GM12878 (cell line): Measurements from ENCODE around the gene PRKCZ. TPM values are rescaled to one million over a fixed set of nuclear protein-coding genes. Genes with fewer than 3 reads are reported as not detected.

ENCODE experiments used
- ATAC-seq: fragments of 200-7000 bp; cut with Tn5 transposase; 3 replicates; pipeline ENCODE4 v1.9.1; 2020; ENCODE audit warnings: mild to moderate bottlenecking, moderate library complexity
- BruUV-seq: library from RNA; stranded (reverse); fragments of 400-500 nt; replicated peaks from 2 replicates; lab custom pipeline; 2021; lab: Mats Ljungman, UMichigan
- CTCF ChIA-PET: fragments of 300-600 bp; sonication (Branson Sonifier 250); formaldehyde crosslinking; extraction: SDS; loops from one replicate; lab custom pipeline; 2021; ENCODE audit warnings: inconsistent platforms; lab: Yijun Ruan, JAX
- POLR2A ChIA-PET: fragments of 350-600 bp; formaldehyde crosslinking; extraction: SDS; loops from one replicate; lab custom pipeline; 2021; ENCODE audit warnings: inconsistent platforms; lab: Charles Lee
- RAD21 ChIA-PET: fragments of 300-600 bp; sonication (Branson Sonifier 250); formaldehyde crosslinking; loops from one replicate; lab custom pipeline; 2023; ENCODE audit warnings: antibody characterized with exemption; ENCODE audit not compliant: unreplicated experiment; lab: Charles Lee
- SMC1A ChIA-PET: fragments of 300-600 bp; sonication (Branson Sonifier 250); formaldehyde crosslinking; loops from one replicate; lab custom pipeline; 2023; ENCODE audit not compliant: unreplicated experiment, uncharacterized antibody; lab: Charles Lee
- DNase-seq: peaks from one replicate; pipeline ENCODE4 v3.0.0-alpha.2; 2011; ENCODE audit warnings: low read depth, low spot score
- FAIRE-seq: peaks from 3 replicates; lab custom pipeline; 2011; peaks lifted over from hg19 to GRCh38; lab: Jason Lieb, UNC
- H2AFZ ChIP-seq: 2 replicates; pipeline ENCODE4 v1.6.0; 2011; ENCODE audit warnings: low read depth, low read length, control low read depth; ENCODE audit not compliant: control insufficient read depth
- H3K27ac ChIP-seq: 2 replicates; pipeline ENCODE4 v1.5.1; 2011; ENCODE audit warnings: control low read depth; ENCODE audit not compliant: control insufficient read depth, insufficient read depth
- H3K27me3 ChIP-seq, 2 experiments: replicated peaks in 1 of 2; 2 replicates each; pipeline versions ENCODE4 v1.6.0 to v1.6.1; 2011; ENCODE audit warnings: low read length in 1 of 2; ENCODE audit not compliant: control insufficient read depth in 2 of 2, insufficient read depth in 2 of 2
- H3K36me3 ChIP-seq, 2 experiments: 2 replicates each; pipeline ENCODE4 v1.5.1; 2011; ENCODE audit warnings: low read length in 1 of 2; ENCODE audit not compliant: control insufficient read depth in 2 of 2, insufficient read depth in 2 of 2
- H3K4me1 ChIP-seq: 2 replicates; pipeline ENCODE4 v1.6.1; 2011; ENCODE audit warnings: mild to moderate bottlenecking, low read length, moderate library complexity, mixed read lengths; ENCODE audit not compliant: control insufficient read depth, insufficient read depth
- H3K4me2 ChIP-seq: 2 replicates; pipeline ENCODE4 v1.6.0; 2011; ENCODE audit warnings: control low read depth; ENCODE audit not compliant: control insufficient read depth, insufficient read depth
- H3K4me3 ChIP-seq: fragments of 200-600 bp; sonication (generic); 2 replicates; pipeline ENCODE4 v1.5.1; 2016
- H3K79me2 ChIP-seq: 2 replicates; pipeline ENCODE4 v1.6.0; 2011; ENCODE audit warnings: low read length; ENCODE audit not compliant: control insufficient read depth, insufficient read depth
- H3K9ac ChIP-seq: 2 replicates; pipeline ENCODE4 v1.8.0; 2011; ENCODE audit warnings: low read length, control low read depth, mixed read lengths; ENCODE audit not compliant: control insufficient read depth, insufficient read depth
- H3K9me3 ChIP-seq: replicated peaks from 3 replicates; pipeline ENCODE4 v1.5.1; 2011; ENCODE audit warnings: mild to moderate bottlenecking, low read length; ENCODE audit not compliant: control insufficient read depth, insufficient read depth
- H4K20me1 ChIP-seq: 2 replicates; pipeline ENCODE4 v1.6.0; 2011; ENCODE audit not compliant: control insufficient read depth, insufficient read depth
- BMI1 ChIP-seq: fragments of 450-650 bp; IDR thresholded peaks from 2 replicates; pipeline ENCODE4 v1.6.1; 2016; ENCODE audit warnings: mild to moderate bottlenecking, moderate library complexity, borderline replicate concordance
- CHD1 ChIP-seq: IDR thresholded peaks from 2 replicates; pipeline ENCODE4 v1.6.1; 2012; ENCODE audit warnings: low read depth, low read length, improper control_type of control experiment
- FOXK2 ChIP-seq: fragments of 450-650 bp; IDR thresholded peaks from 2 replicates; pipeline ENCODE4 v1.6.1; 2017; ENCODE audit warnings: mild to moderate bottlenecking, moderate library complexity
- FOXM1 ChIP-seq: IDR thresholded peaks from 2 replicates; pipeline ENCODE4 v1.6.1; 2012; ENCODE audit warnings: low read depth, mild to moderate bottlenecking, inconsistent platforms, low read length, moderate library complexity
- GABPA ChIP-seq: IDR thresholded peaks from 2 replicates; pipeline ENCODE4 v1.6.1; 2014; ENCODE audit warnings: antibody characterized with exemption, low read depth, mild to moderate bottlenecking, inconsistent platforms
- NFYA ChIP-seq: IDR thresholded peaks from 2 replicates; pipeline ENCODE4 v1.6.1; 2011; ENCODE audit warnings: low read depth, mild to moderate bottlenecking, low read length, improper control_type of control experiment, borderline replicate concordance
- RUNX3 ChIP-seq: IDR thresholded peaks from 2 replicates; pipeline ENCODE4 v1.6.1; 2012; ENCODE audit warnings: low read length, inconsistent platforms
- TAF1 ChIP-seq: IDR thresholded peaks from 2 replicates; pipeline ENCODE4 v1.6.1; 2011; ENCODE audit warnings: mild to moderate bottlenecking, low read depth, low read length, borderline replicate concordance
- TCF7 ChIP-seq: IDR thresholded peaks from 2 replicates; pipeline ENCODE4 v1.6.1; 2014; ENCODE audit warnings: antibody characterized with exemption, borderline replicate concordance
- ZNF592 ChIP-seq: fragments of 450-650 bp; IDR thresholded peaks from 2 replicates; pipeline ENCODE4 v1.6.1; 2017; ENCODE audit warnings: mild to moderate bottlenecking, moderate library complexity
- WGBS: methylation state at CpG from one replicate; pipeline ENCODE4 v1.1.6; 2016; ENCODE audit warnings: low lambda C conversion rate; ENCODE audit not compliant: insufficient replicate concordance, insufficient coverage; ENCODE audit errors: missing lambda C conversion rate; 5-methylcytosine and 5-hydroxymethylcytosine counted together
- in situ Hi-C: fragments of 300-500 bp; cut with MboI; formaldehyde crosslinking; loops from 9 replicates; pipeline ENCODE4 v1.14.3; 2018; ENCODE audit warnings: mixed read lengths
- intact Hi-C: fragments of 100-400 bp; cut with micrococcal nuclease; formaldehyde crosslinking; loops from one replicate; pipeline ENCODE4 v1.14.2; 2022; ENCODE audit not compliant: unreplicated experiment
- polyA plus RNA-seq, 11 experiments: library from polyadenylated mRNA; depleted of rRNA in 4 of 11; unstranded in 6 of 11; stranded (reverse) in 5 of 11; fragments of >200 nt; fragmentation: Nextera tagmentation in 4 of 11; fragmentation: Illumina TruSeq in 1 of 11; extraction: Ambion mirVana in 4 of 11; extraction: Trizol in 1 of 11; gene quantifications; 1 replicate in 1 of 11; 2 replicates in 10 of 11; pipeline versions ENCODE4 v1.2.1 to v1.2.3, GENCODE V29; 2011 to 2016; ENCODE audit warnings: inconsistent platforms in 2 of 11, missing spikeins in 2 of 11, low read depth in 1 of 11
- total RNA-seq, 4 experiments: library from RNA; depleted of rRNA in 3 of 4; stranded (reverse); fragments of >200 nt in 3 of 4; fragmentation: Illumina TruSeq in 1 of 4; extraction: Trizol in 1 of 4; gene quantifications; 2 replicates each; pipeline versions ENCODE4 v1.2.1 to v1.2.3, GENCODE V29; 2013 to 2021
- TF ChIP-seq, protein P1 (sequence below): IDR thresholded peaks from 2 replicates; pipeline ENCODE4 v1.6.1; 2012; ENCODE audit warnings: improper control_type of control experiment, low read depth, low read length; ENCODE audit not compliant: insufficient replicate concordance
- TF ChIP-seq, protein P2 (sequence below): fragments of 450-650 bp; IDR thresholded peaks from 2 replicates; pipeline ENCODE4 v1.6.1; 2017; ENCODE audit warnings: borderline replicate concordance

The PRKCZ gene
- total and polyA plus RNA-seq, 10 of the 15 experiments (the other 5 are each of a cell fraction or from before 2014, with no cell fraction given): 0.05 to 1.9 (median 0.64) TPM; not detected in 1

GRCh38 chr1:2014741-2015735, 35.2 kb upstream of the PRKCZ start:
- intact Hi-C loops (no loop called here), in situ Hi-C loops (no loop called here)
- H4K20me1 ChIP-seq: no peaks in the 10 kb centered on the region
- ChIA-PET POLR2A (no interaction called here), RAD21 (no interaction called here), CTCF (interaction anchor here (0.6 kb wide), 1 partner anchor 14 kb away, joined by 3 read pairs; no protein-coding TSS in a partner anchor), SMC1A (no interaction called here)
- no peak overlapping the region for H3K4me2 ChIP-seq
- WGBS: 33% methylated on average over 34 of the region's 34 CpGs
- no peak for ATAC-seq
- no peak for DNase-seq
- H3K9ac ChIP-seq: no peak overlapping the region
- no peaks in the 10 kb centered on the region for H3K79me2 ChIP-seq
- H3K36me3 ChIP-seq: no peaks in the 10 kb centered on the region
- no peak overlapping the region for H2AFZ ChIP-seq
- H3K9me3 ChIP-seq: no peaks in the 10 kb centered on the region
- H3K4me3 ChIP-seq: no peak overlapping the region
- peaks cover 3 to 5% of the 10 kb centered on the region in 2 experiments; a peak in 2 of 4 replicates for H3K27me3 ChIP-seq
- no peak overlapping the region for H3K27ac ChIP-seq
- H3K4me1 ChIP-seq: no peaks in the 10 kb centered on the region
- no peak for FAIRE-seq
- BruUV-seq: no TSS peak
- TF ChIP-seq, protein P1, sequence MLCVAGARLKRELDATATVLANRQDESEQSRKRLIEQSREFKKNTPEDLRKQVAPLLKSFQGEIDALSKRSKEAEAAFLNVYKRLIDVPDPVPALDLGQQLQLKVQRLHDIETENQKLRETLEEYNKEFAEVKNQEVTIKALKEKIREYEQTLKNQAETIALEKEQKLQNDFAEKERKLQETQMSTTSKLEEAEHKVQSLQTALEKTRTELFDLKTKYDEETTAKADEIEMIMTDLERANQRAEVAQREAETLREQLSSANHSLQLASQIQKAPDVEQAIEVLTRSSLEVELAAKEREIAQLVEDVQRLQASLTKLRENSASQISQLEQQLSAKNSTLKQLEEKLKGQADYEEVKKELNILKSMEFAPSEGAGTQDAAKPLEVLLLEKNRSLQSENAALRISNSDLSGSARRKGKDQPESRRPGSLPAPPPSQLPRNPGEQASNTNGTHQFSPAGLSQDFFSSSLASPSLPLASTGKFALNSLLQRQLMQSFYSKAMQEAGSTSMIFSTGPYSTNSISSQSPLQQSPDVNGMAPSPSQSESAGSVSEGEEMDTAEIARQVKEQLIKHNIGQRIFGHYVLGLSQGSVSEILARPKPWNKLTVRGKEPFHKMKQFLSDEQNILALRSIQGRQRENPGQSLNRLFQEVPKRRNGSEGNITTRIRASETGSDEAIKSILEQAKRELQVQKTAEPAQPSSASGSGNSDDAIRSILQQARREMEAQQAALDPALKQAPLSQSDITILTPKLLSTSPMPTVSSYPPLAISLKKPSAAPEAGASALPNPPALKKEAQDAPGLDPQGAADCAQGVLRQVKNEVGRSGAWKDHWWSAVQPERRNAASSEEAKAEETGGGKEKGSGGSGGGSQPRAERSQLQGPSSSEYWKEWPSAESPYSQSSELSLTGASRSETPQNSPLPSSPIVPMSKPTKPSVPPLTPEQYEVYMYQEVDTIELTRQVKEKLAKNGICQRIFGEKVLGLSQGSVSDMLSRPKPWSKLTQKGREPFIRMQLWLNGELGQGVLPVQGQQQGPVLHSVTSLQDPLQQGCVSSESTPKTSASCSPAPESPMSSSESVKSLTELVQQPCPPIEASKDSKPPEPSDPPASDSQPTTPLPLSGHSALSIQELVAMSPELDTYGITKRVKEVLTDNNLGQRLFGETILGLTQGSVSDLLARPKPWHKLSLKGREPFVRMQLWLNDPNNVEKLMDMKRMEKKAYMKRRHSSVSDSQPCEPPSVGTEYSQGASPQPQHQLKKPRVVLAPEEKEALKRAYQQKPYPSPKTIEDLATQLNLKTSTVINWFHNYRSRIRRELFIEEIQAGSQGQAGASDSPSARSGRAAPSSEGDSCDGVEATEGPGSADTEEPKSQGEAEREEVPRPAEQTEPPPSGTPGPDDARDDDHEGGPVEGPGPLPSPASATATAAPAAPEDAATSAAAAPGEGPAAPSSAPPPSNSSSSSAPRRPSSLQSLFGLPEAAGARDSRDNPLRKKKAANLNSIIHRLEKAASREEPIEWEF: no peak
- no peak for TF ChIP-seq GABPA
- TF ChIP-seq TCF7: no peak
- TF ChIP-seq, protein P2, sequence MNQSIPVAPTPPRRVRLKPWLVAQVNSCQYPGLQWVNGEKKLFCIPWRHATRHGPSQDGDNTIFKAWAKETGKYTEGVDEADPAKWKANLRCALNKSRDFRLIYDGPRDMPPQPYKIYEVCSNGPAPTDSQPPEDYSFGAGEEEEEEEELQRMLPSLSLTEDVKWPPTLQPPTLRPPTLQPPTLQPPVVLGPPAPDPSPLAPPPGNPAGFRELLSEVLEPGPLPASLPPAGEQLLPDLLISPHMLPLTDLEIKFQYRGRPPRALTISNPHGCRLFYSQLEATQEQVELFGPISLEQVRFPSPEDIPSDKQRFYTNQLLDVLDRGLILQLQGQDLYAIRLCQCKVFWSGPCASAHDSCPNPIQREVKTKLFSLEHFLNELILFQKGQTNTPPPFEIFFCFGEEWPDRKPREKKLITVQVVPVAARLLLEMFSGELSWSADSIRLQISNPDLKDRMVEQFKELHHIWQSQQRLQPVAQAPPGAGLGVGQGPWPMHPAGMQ: no peak
- TF ChIP-seq ZNF592: no peak
- TF ChIP-seq FOXK2: no peak
- no peak for TF ChIP-seq TAF1
- TF ChIP-seq FOXM1: no peak
- no peak for TF ChIP-seq BMI1
- no peak for TF ChIP-seq NFYA
- no peak for TF ChIP-seq CHD1
- TF ChIP-seq RUNX3: no peak
